Stomach (tissue), 9 donors: ENCODE data around the gene BBIP1. TPM values are rescaled to one million over a fixed set of nuclear protein-coding genes. Genes with fewer than 3 reads are reported as not detected.
"Not testable (repeated sequence)": the region's sequence is repeated elsewhere in the genome, so short reads cannot be mapped to it uniquely, and the experiment has no call there.

Source experiments
- DNase-seq, 2 donors: peaks; one replicate each; pipeline versions ENCODE4 v3.0.0 to v3.0.0-alpha.2; 2013 to 2019
- H3K27ac ChIP-seq, 5 donors: fragments of 200-600 bp in 4 of 5; sonication (generic) in 4 of 5; one replicate each; pipeline ENCODE4 v1.5.1; 2013 to 2019; ENCODE audit warnings: mild to moderate bottlenecking in 1 of 5, moderate library complexity in 1 of 5
- H3K27me3 ChIP-seq, 3 donors: fragments of 200-600 bp; sonication (generic); one replicate each; pipeline ENCODE4 v1.5.1; 2017 to 2019; ENCODE audit warnings: mixed run types in 1 of 3
- H3K36me3 ChIP-seq, 4 donors: fragments of 200-600 bp; sonication (generic); 1 replicate in 3 of 4; 2 replicates in 1 of 4; pipeline ENCODE4 v1.5.1; 2016 to 2019
- H3K4me1 ChIP-seq, 4 donors: fragments of 200-600 bp; sonication (generic); one replicate each; pipeline ENCODE4 v1.5.1; 2016 to 2019
- H3K4me3 ChIP-seq, 4 donors: fragments of 200-600 bp; sonication (generic) in 3 of 4; one replicate each; pipeline ENCODE4 v1.5.1; 2016 to 2019; ENCODE audit warnings: mild to moderate bottlenecking in 1 of 4
- H3K9me3 ChIP-seq, 4 donors: fragments of 200-600 bp; sonication (generic); one replicate each; pipeline ENCODE4 v1.5.1; 2016 to 2019
- CTCF ChIP-seq, 7 experiments: fragments of 450-650 bp in 4 of 7; fragments of 200-600 bp in 3 of 7; sonication (generic) in 3 of 7; IDR thresholded peaks; one replicate each; pipeline ENCODE4 v1.5.1; 2016 to 2019; ENCODE audit warnings: antibody characterized with exemption in 7 of 7, control low read depth in 2 of 7, mild to moderate bottlenecking in 1 of 7
- EP300 ChIP-seq: sonication (generic); formaldehyde crosslinking; IDR thresholded peaks from one replicate; pipeline ENCODE4 v1.6.1; 2017; ENCODE audit warnings: antibody characterized with exemption
- POLR2A ChIP-seq, 4 donors: fragments of 450-650 bp; IDR thresholded peaks; one replicate each; pipeline ENCODE4 v1.6.1; 2016; ENCODE audit warnings: antibody characterized with exemption in 4 of 4, control low read depth in 2 of 4, mild to moderate bottlenecking in 1 of 4, moderate library complexity in 1 of 4
- POLR2AphosphoS5 ChIP-seq, 3 donors: sonication (generic); formaldehyde crosslinking; IDR thresholded peaks; one replicate each; pipeline ENCODE4 v1.6.1; 2016; ENCODE audit warnings: antibody characterized with exemption in 3 of 3
- WGBS, 5 donors: extraction: QIAGEN DNeasy Blood & Tissue Kit in 3 of 5; methylation state at CpG; one replicate each; pipeline versions ENCODE4 v1.1.5 to v1.1.7; 2013 to 2018; 5-methylcytosine and 5-hydroxymethylcytosine counted together
- intact Hi-C: fragments of 100-400 bp; cut with DNase I; formaldehyde crosslinking; loops from one replicate; pipeline ENCODE4 v1.15.1; 2023; ENCODE audit warnings: low total_unique reads
- polyA plus RNA-seq, 3 donors: library from polyadenylated mRNA; stranded (reverse); fragments of 200-250 nt; gene quantifications; one replicate each; pipeline ENCODE4 v1.2.3, GENCODE V29; 2013
- total RNA-seq, 5 donors: library from RNA; depleted of rRNA; stranded (reverse); fragments of >200 nt; gene quantifications; one replicate each; pipeline versions ENCODE4 v1.1.0 to v1.2.3, GENCODE V29; 2014 to 2016
- donor health status: healthy with polysubstance abuse.
- donor health status: Bipolar disorder and iron deficiency.
- donor health status: healthy.

BBIP1 gene
- total and polyA plus RNA-seq, 8 donors = 0.58 to 125 (median 24.4) TPM

- TF ChIP-seq POLR2A (IDR thresholded peaks at IDR 0.05) (no peak), POLR2AphosphoS5 (IDR thresholded peaks at IDR 0.05) (no peak), CTCF (IDR thresholded peaks at IDR 0.05) (no peak), EP300 (no peak)
- DNase-seq = peak in 1 of 2 donors; percentile 47
- peak overlapping the region; percentile 92 to 99 (median 98) for H3K27ac ChIP-seq
- peaks cover 0 to 2% (median under 1%) of the 10 kb centered on the region in 4 donors for H3K36me3 ChIP-seq
- no peaks in the 10 kb centered on the region for H3K27me3 ChIP-seq
- no peaks in the 10 kb centered on the region for H3K9me3 ChIP-seq
- intact Hi-C loops = no loop called here
- peak overlapping the region; percentile 85 to 96 (median 86) for H3K4me3 ChIP-seq
- peaks cover 24 to 72% (median 45%) of the 10 kb centered on the region in 4 donors for H3K4me1 ChIP-seq
- WGBS, 5 donors = 50 to 59% (median 54%) methylated on average over 13 of the region's 13 CpGs
These were observed 48.1 kb downstream of the BBIP1 start for GRCh38 chr10:110870823-110871297.

- Histone ChIP-seq H3K9me3 (no peaks in the 10 kb centered on the region), H3K36me3 (no peaks in the 10 kb centered on the region), H3K4me1 (peaks cover 41 to 73% (median 51%) of the 10 kb centered on the region in 4 donors), H3K27me3 (no peaks in the 10 kb centered on the region), H3K27ac (peak overlapping the region in 4 of 5 donors; percentile 62 to 99 (median 98)), H3K4me3 (no peak overlapping the region)
- WGBS, 5 donors = 75 to 81% (median 80%) methylated on average over 6 of the region's 6 CpGs
- TF ChIP-seq CTCF (IDR thresholded peaks at IDR 0.05) = no peak
- TF ChIP-seq POLR2AphosphoS5 (IDR thresholded peaks at IDR 0.05) = peak in 1 of 3 donors; percentile 28
- intact Hi-C loops = no loop called here
- DNase-seq = no peak
These were observed 50.0 kb downstream of the BBIP1 start for GRCh38 chr10:110868981-110869380.

GRCh38 chr10:110867807-110868465, 51.0 kb downstream of the BBIP1 start:
- no peaks in the 10 kb centered on the region for H3K27me3 ChIP-seq
- intact Hi-C loops = no loop called here
- peak overlapping the region; percentile 51 to 99 (median 97) for H3K27ac ChIP-seq
- no peak overlapping the region for H3K4me3 ChIP-seq
- H3K9me3 ChIP-seq = no peaks in the 10 kb centered on the region
- H3K36me3 ChIP-seq = no peaks in the 10 kb centered on the region
- WGBS, 5 donors = 38 to 58% (median 43%) methylated on average over 4 of the region's 4 CpGs
- no peak for DNase-seq
- TF ChIP-seq POLR2AphosphoS5 (IDR thresholded peaks at IDR 0.05) (no peak), POLR2A (IDR thresholded peaks at IDR 0.05) (no peak), EP300 (no peak), CTCF (IDR thresholded peaks at IDR 0.05) (no peak)
- H3K4me1 ChIP-seq = peaks cover 45 to 78% (median 55%) of the 10 kb centered on the region in 4 donors

GRCh38 chr10:110867011-110867806, 51.8 kb downstream of the BBIP1 start:
- intact Hi-C loops, H3K36me3 ChIP-seq, H3K4me3 ChIP-seq, DNase-seq, H3K27me3 ChIP-seq, H3K9me3 ChIP-seq: not testable (repeated sequence)
- peaks cover 45 to 85% (median 55%) of the 10 kb centered on the region in 4 donors for H3K4me1 ChIP-seq
- 74 to 83% (median 76%) methylated on average over 8 of the region's 8 CpGs for WGBS, 5 donors
- H3K27ac ChIP-seq = peak overlapping the region; percentile 51 to 99 (median 97)
